GM12891 (cell line): ENCODE data around the gene SLC6A19.

Source experiments
- PAX5 ChIP-seq: IDR thresholded peaks from 2 replicates; pipeline ENCODE4 v1.6.1; 2011; ENCODE audit warnings: low read length, moderate library complexity, mild to moderate bottlenecking; ENCODE audit not compliant: insufficient read depth, severe bottlenecking
- POLR2A ChIP-seq: IDR thresholded peaks from 2 replicates; pipeline ENCODE4 v1.6.1; 2011; ENCODE audit warnings: low read depth, low read length, control low read depth
- POLR2AphosphoS5 ChIP-seq: IDR thresholded peaks from 2 replicates; pipeline ENCODE4 v1.6.1; 2011; ENCODE audit warnings: low read depth, low read length, control low read depth
- SPI1 ChIP-seq: IDR thresholded peaks from 2 replicates; pipeline ENCODE4 v1.6.1; 2011; ENCODE audit warnings: low read depth, low read length, control low read depth
- TAF1 ChIP-seq: IDR thresholded peaks from 2 replicates; pipeline ENCODE4 v1.6.1; 2011; ENCODE audit warnings: low read depth, low read length, control low read depth

GRCh38 chr5:1226839-1227581 lies 25.6 kb downstream of the SLC6A19 start:
- TF ChIP-seq POLR2AphosphoS5 (no peak), SPI1 (no peak), TAF1 (no peak), POLR2A (no peak), PAX5 (no peak)
